DND-41 (cell line): ENCODE measurements around the gene ECT2L.

ENCODE experiments used
- ATAC-seq: fragments of 200-7000 bp; cut with Tn5 transposase; 3 replicates; pipeline ENCODE4 v1.9.1; 2021; ENCODE audit warnings: low read depth; ENCODE audit not compliant: insufficient read depth
- DNase-seq: peaks from one replicate; pipeline ENCODE4 v3.0.0-alpha.2; 2020
- H2AFZ ChIP-seq: 2 replicates; pipeline ENCODE4 v1.6.0; 2012; ENCODE audit warnings: low read depth, low read length
- H3K27ac ChIP-seq: 2 replicates; pipeline ENCODE4 v1.5.1; 2012; ENCODE audit warnings: low read length, inconsistent platforms
- H3K27me3 ChIP-seq: fragments of 200-600 bp; sonication (generic); 2 replicates; pipeline ENCODE4 v1.6.0; 2012; ENCODE audit warnings: low read length, mild to moderate bottlenecking, inconsistent platforms; ENCODE audit not compliant: insufficient read depth, poor library complexity
- H3K36me3 ChIP-seq: 2 replicates; pipeline ENCODE4 v1.5.1; 2012; ENCODE audit warnings: low read length, inconsistent platforms; ENCODE audit not compliant: insufficient read depth
- H3K4me1 ChIP-seq: 2 replicates; pipeline ENCODE4 v1.5.1; 2012; ENCODE audit warnings: mild to moderate bottlenecking, low read length; ENCODE audit not compliant: insufficient read depth
- H3K4me2 ChIP-seq: 2 replicates; pipeline ENCODE4 v1.6.0; 2012; ENCODE audit warnings: mild to moderate bottlenecking, moderate library complexity, low read length, inconsistent platforms; ENCODE audit not compliant: insufficient read depth
- H3K4me3 ChIP-seq, 2 experiments: fragments of 200-600 bp in 1 of 2; shearing (Covaris generic) in 1 of 2; 2 replicates each; pipeline ENCODE4 v1.5.1; 2012 to 2016; ENCODE audit warnings: inconsistent platforms in 2 of 2, low read length in 2 of 2, mild to moderate bottlenecking in 2 of 2, low read depth in 1 of 2, moderate library complexity in 1 of 2
- H3K79me2 ChIP-seq: 2 replicates; pipeline ENCODE4 v1.6.0; 2012; ENCODE audit warnings: low read length, inconsistent platforms; ENCODE audit not compliant: insufficient read depth
- H3K9ac ChIP-seq: 2 replicates; pipeline ENCODE4 v1.6.0; 2012; ENCODE audit warnings: low read depth, mild to moderate bottlenecking, inconsistent platforms, low read length, moderate library complexity
- H3K9me3 ChIP-seq: 2 replicates; pipeline ENCODE4 v1.5.1; 2012; ENCODE audit warnings: low read length, moderate library complexity, mild to moderate bottlenecking, inconsistent platforms; ENCODE audit not compliant: insufficient read depth, severe bottlenecking
- H4K20me1 ChIP-seq: 2 replicates; pipeline ENCODE4 v1.6.0; 2012; ENCODE audit warnings: low read length; ENCODE audit not compliant: insufficient read depth
- CTCF ChIP-seq: IDR thresholded peaks from 2 replicates; pipeline ENCODE4 v1.5.1; 2012; ENCODE audit warnings: borderline replicate concordance, low read length, moderate library complexity, mild to moderate bottlenecking; ENCODE audit not compliant: poor library complexity, severe bottlenecking; ENCODE audit errors: extremely low read depth
- EZH2 ChIP-seq: IDR thresholded peaks from 3 replicates; pipeline ENCODE4 v1.6.1; 2012; ENCODE audit warnings: borderline replicate concordance, low read depth, mild to moderate bottlenecking, moderate library complexity, low read length, inconsistent platforms; ENCODE audit not compliant: severe bottlenecking

ECT2L gene

GRCh38 chr6:138787138-138787537 lies 8.7 kb upstream of the ECT2L start:
- peak; percentile 61; the same call in 2 of the 3 replicates for ATAC-seq
- no peak for DNase-seq
- Histone ChIP-seq H3K9ac (no peak overlapping the region), H3K9me3 (no peaks in the 10 kb centered on the region), H3K4me1 (no peaks in the 10 kb centered on the region; the same call in 1 of the 2 replicates), H3K36me3 (peaks cover 48% of the 10 kb centered on the region), H3K79me2 (no peaks in the 10 kb centered on the region), H3K27me3 (no peaks in the 10 kb centered on the region), H4K20me1 (no peaks in the 10 kb centered on the region), H3K4me3 (no peak overlapping the region), H3K4me2 (no peak overlapping the region), H3K27ac (no peak overlapping the region), H2AFZ (no peak overlapping the region)
- TF ChIP-seq CTCF: no peak
- TF ChIP-seq EZH2: no peak

GRCh38 chr6:138796771-138797170 lies 884 bp downstream of the ECT2L start:
- H3K4me2 ChIP-seq: no peak overlapping the region
- DNase-seq (no peak), ATAC-seq (no peak)
- no peak for TF ChIP-seq EZH2
- TF ChIP-seq CTCF: no peak
- no peaks in the 10 kb centered on the region for H3K27me3 ChIP-seq
- no peak overlapping the region for H3K27ac ChIP-seq
- H2AFZ ChIP-seq: no peak overlapping the region
- H4K20me1 ChIP-seq: no peaks in the 10 kb centered on the region
- no peak overlapping the region for H3K9ac ChIP-seq
- H3K9me3 ChIP-seq: no peaks in the 10 kb centered on the region
- no peaks in the 10 kb centered on the region for H3K79me2 ChIP-seq
- no peaks in the 10 kb centered on the region for H3K4me1 ChIP-seq
- H3K4me3 ChIP-seq: no peak overlapping the region
- H3K36me3 ChIP-seq: peaks cover 2% of the 10 kb centered on the region; the same call in 1 of the 2 replicates

GRCh38 chr6:138797806-138798446 lies 2.0 kb downstream of the ECT2L start:
- H4K20me1 ChIP-seq: no peaks in the 10 kb centered on the region
- ATAC-seq (no peak), DNase-seq (no peak)
- H3K4me3 ChIP-seq: no peak overlapping the region
- H3K79me2 ChIP-seq: no peaks in the 10 kb centered on the region
- H2AFZ ChIP-seq: no peak overlapping the region
- H3K36me3 ChIP-seq: peaks cover under 1% of the 10 kb centered on the region; the same call in 1 of the 2 replicates
- TF ChIP-seq EZH2: no peak
- TF ChIP-seq CTCF: no peak
- H3K9ac ChIP-seq: no peak overlapping the region
- no peaks in the 10 kb centered on the region for H3K4me1 ChIP-seq
- H3K4me2 ChIP-seq: no peak overlapping the region
- H3K9me3 ChIP-seq: no peaks in the 10 kb centered on the region
- no peak overlapping the region for H3K27ac ChIP-seq
- H3K27me3 ChIP-seq: no peaks in the 10 kb centered on the region
